Panc1 (cell line): ENCODE results near the gene SNX15.
"Not testable (repeated sequence)": the region's sequence is repeated elsewhere in the genome, so short reads cannot be mapped to it uniquely, and the experiment has no call there.

ENCODE experiments used
- CTCF ChIP-seq: fragments of 450-650 bp; IDR thresholded peaks from 2 replicates; pipeline ENCODE4 v1.5.1; 2017; ENCODE audit warnings: mild to moderate bottlenecking
- POLR2AphosphoS5 ChIP-seq: IDR thresholded peaks from 2 replicates; pipeline ENCODE4 v1.6.1; 2012; ENCODE audit warnings: mild to moderate bottlenecking, low read depth, low read length, moderate library complexity

- TF ChIP-seq CTCF, POLR2AphosphoS5: not testable (repeated sequence)
Observed at GRCh38 chr11:64983339-64983738, 43.9 kb upstream of the SNX15 start.
